IMR-90 (cell line): Measurements from ENCODE around the gene FAM151B. TPM values are rescaled to one million over a fixed set of nuclear protein-coding genes. Genes with fewer than 3 reads are reported as not detected.

Source experiments
- ATAC-seq: fragments of 200-7000 bp; cut with Tn5 transposase; 2 replicates; pipeline ENCODE4 v1.9.1; 2020; ENCODE audit warnings: low read depth, mild to moderate bottlenecking, moderate library complexity
- BruUV-seq: library from RNA; stranded (reverse); fragments of 400-500 nt; replicated peaks from 2 replicates; lab custom pipeline; 2021; lab: Mats Ljungman, UMichigan
- CTCF ChIA-PET: fragments of 300-600 bp; formaldehyde crosslinking; extraction: SDS; loops from one replicate; lab custom pipeline; 2021; ENCODE audit warnings: antibody characterized with exemption; lab: Yijun Ruan, JAX
- POLR2A ChIA-PET: fragments of 300-600 bp; sonication (Branson Sonifier 250); formaldehyde crosslinking; loops from one replicate; lab custom pipeline; 2022; ENCODE audit warnings: antibody characterized with exemption; ENCODE audit not compliant: unreplicated experiment; lab: Charles Lee
- DNase-seq: peaks from one replicate; pipeline ENCODE4 v3.0.0; 2013
- H2AFZ ChIP-seq: replicated peaks from 2 replicates; pipeline ENCODE3; 2013; ENCODE audit warnings: low read length, mild to moderate bottlenecking; ENCODE audit not compliant: poor library complexity
- H2AK5ac ChIP-seq: 2 replicates; pipeline ENCODE4 v1.6.1; 2013; ENCODE audit warnings: low read depth, low read length, inconsistent platforms
- H2AK9ac ChIP-seq: replicated peaks from 2 replicates; pipeline ENCODE3; 2013; ENCODE audit warnings: mild to moderate bottlenecking, low read depth, low read length, moderate library complexity; ENCODE audit not compliant: poor library complexity
- H2BK120ac ChIP-seq: 2 replicates; pipeline ENCODE4 v1.6.1; 2013; ENCODE audit warnings: low read depth, low read length, inconsistent platforms
- H2BK15ac ChIP-seq: 3 replicates; pipeline ENCODE4 v1.6.1; 2013; ENCODE audit warnings: low read depth, low read length, inconsistent platforms
- H2BK20ac ChIP-seq: 2 replicates; pipeline ENCODE4 v1.6.1; 2013; ENCODE audit warnings: low read depth, mild to moderate bottlenecking, inconsistent platforms, low read length, moderate library complexity
- H2BK5ac ChIP-seq: 2 replicates; pipeline ENCODE4 v1.6.1; 2013; ENCODE audit warnings: mild to moderate bottlenecking, low read depth, low read length, inconsistent platforms; ENCODE audit not compliant: poor library complexity, severe bottlenecking
- H3K14ac ChIP-seq: replicated peaks from 2 replicates; pipeline ENCODE4 v1.6.1; 2013; ENCODE audit warnings: low read depth, low read length, inconsistent platforms
- H3K18ac ChIP-seq: 2 replicates; pipeline ENCODE4 v1.6.1; 2013; ENCODE audit warnings: low read depth, low read length, control low read depth
- H3K23ac ChIP-seq: 2 replicates; pipeline ENCODE4 v1.6.1; 2013; ENCODE audit warnings: low read depth, low read length, inconsistent platforms
- H3K27ac ChIP-seq: 2 replicates; pipeline ENCODE4 v1.5.1; 2013; ENCODE audit warnings: mild to moderate bottlenecking, control low read depth, low read length; ENCODE audit not compliant: insufficient read depth
- H3K27me3 ChIP-seq: 2 replicates; pipeline ENCODE4 v1.6.1; 2013; ENCODE audit warnings: low read length; ENCODE audit not compliant: control insufficient read depth, insufficient read depth
- H3K36me3 ChIP-seq: 2 replicates; pipeline ENCODE4 v1.6.1; 2013; ENCODE audit warnings: low read length, mixed read lengths; ENCODE audit not compliant: control insufficient read depth, insufficient read depth
- H3K4ac ChIP-seq: 2 replicates; pipeline ENCODE4 v1.6.1; 2013; ENCODE audit warnings: low read depth, low read length, inconsistent platforms
- H3K4me1 ChIP-seq: 2 replicates; pipeline ENCODE4 v1.6.1; 2013; ENCODE audit warnings: low read length, mixed read lengths; ENCODE audit not compliant: control insufficient read depth, insufficient read depth
- H3K4me2 ChIP-seq: 2 replicates; pipeline ENCODE4 v1.6.1; 2013; ENCODE audit warnings: low read depth, mild to moderate bottlenecking, control low read depth, low read length, moderate library complexity
- H3K4me3 ChIP-seq: 2 replicates; pipeline ENCODE4 v1.5.1; 2013; ENCODE audit warnings: low read depth, mild to moderate bottlenecking, control low read depth, low read length, moderate library complexity; ENCODE audit not compliant: insufficient read depth
- H3K56ac ChIP-seq: 2 replicates; pipeline ENCODE4 v1.6.1; 2013; ENCODE audit warnings: low read length, inconsistent platforms; ENCODE audit not compliant: insufficient read depth; ENCODE audit errors: extremely low read depth
- H3K79me1 ChIP-seq, 2 experiments: 2 replicates each; pipeline ENCODE4 v1.6.1; 2013; ENCODE audit warnings: low read length in 2 of 2, inconsistent platforms in 1 of 2, low read depth in 1 of 2
- H3K9ac ChIP-seq: 2 replicates; pipeline ENCODE4 v1.6.1; 2013; ENCODE audit warnings: low read depth, low read length, control low read depth
- H3K9me1 ChIP-seq: 2 replicates; pipeline ENCODE4 v1.6.1; 2013; ENCODE audit warnings: low read length, inconsistent platforms; ENCODE audit not compliant: insufficient read depth
- H3K9me3 ChIP-seq: 2 replicates; pipeline ENCODE4 v1.6.1; 2013; ENCODE audit warnings: low read length; ENCODE audit not compliant: control insufficient read depth, insufficient read depth
- H4K20me1 ChIP-seq: 2 replicates; pipeline ENCODE4 v1.6.1; 2013; ENCODE audit warnings: low read length, inconsistent platforms; ENCODE audit not compliant: insufficient read depth
- H4K5ac ChIP-seq: 2 replicates; pipeline ENCODE4 v1.6.1; 2013; ENCODE audit warnings: mild to moderate bottlenecking, low read depth, low read length, control low read depth
- H4K8ac ChIP-seq, 2 experiments: 2 replicates each; pipeline ENCODE4 v1.6.1; 2013; ENCODE audit warnings: low read depth in 2 of 2, low read length in 2 of 2, control low read depth in 1 of 2, inconsistent platforms in 1 of 2
- H4K91ac ChIP-seq: 2 replicates; pipeline ENCODE4 v1.6.1; 2013; ENCODE audit warnings: low read depth, low read length, inconsistent platforms; ENCODE audit not compliant: insufficient read depth
- BHLHE40 ChIP-seq: fragments of 150-350 bp; IDR thresholded peaks from 2 replicates; pipeline ENCODE4 v1.6.1; 2016; ENCODE audit warnings: mild to moderate bottlenecking, low read depth, low read length
- ELK1 ChIP-seq: fragments of 150-350 bp; IDR thresholded peaks from 2 replicates; pipeline ENCODE4 v1.6.1; 2016; ENCODE audit warnings: low read depth, mild to moderate bottlenecking, low read length, moderate library complexity, borderline replicate concordance
- FOS ChIP-seq: fragments of 150-350 bp; IDR thresholded peaks from 2 replicates; pipeline ENCODE4 v1.6.1; 2016; ENCODE audit warnings: low read depth, low read length
- MAZ ChIP-seq: IDR thresholded peaks from 2 replicates; pipeline ENCODE4 v1.6.1; 2012; ENCODE audit warnings: low read depth, mild to moderate bottlenecking, low read length, improper control_type of control experiment, moderate library complexity, borderline replicate concordance
- MXI1 ChIP-seq: IDR thresholded peaks from 2 replicates; pipeline ENCODE4 v1.6.1; 2012; ENCODE audit warnings: low read depth, mild to moderate bottlenecking, low read length, moderate library complexity, borderline replicate concordance
- NFE2L2 ChIP-seq: fragments of 150-350 bp; IDR thresholded peaks from 2 replicates; pipeline ENCODE4 v1.6.1; 2016; ENCODE audit warnings: low read depth, mild to moderate bottlenecking, low read length
- POLR2A ChIP-seq: IDR thresholded peaks from 2 replicates; pipeline ENCODE4 v1.6.1; 2012; ENCODE audit warnings: mild to moderate bottlenecking, low read depth, low read length
- RCOR1 ChIP-seq: IDR thresholded peaks from 2 replicates; pipeline ENCODE4 v1.6.1; 2012; ENCODE audit warnings: mild to moderate bottlenecking, low read length, improper control_type of control experiment; ENCODE audit not compliant: insufficient replicate concordance
- RFX5 ChIP-seq: IDR thresholded peaks from 2 replicates; pipeline ENCODE4 v1.8.0; 2012; ENCODE audit warnings: low read depth, mild to moderate bottlenecking, low read length, moderate library complexity
- WGBS, 2 experiments: methylation state at CpG; one replicate each; pipeline versions ENCODE4 v1.1.5 to v1.1.7; 2013; ENCODE audit warnings: missing lambda C conversion rate in 2 of 2; ENCODE audit not compliant: insufficient read length in 1 of 2; ENCODE audit errors: extremely low coverage in 2 of 2; 5-methylcytosine and 5-hydroxymethylcytosine counted together
- dilution Hi-C: fragments of 300-500 bp; cut with HindIII; formaldehyde crosslinking; loops from one replicate; pipeline ENCODE4 v1.14.3; 2018; ENCODE audit warnings: low sequenced_read_pairs; ENCODE audit not compliant: unreplicated experiment
- in situ Hi-C: fragments of 300-500 bp; cut with MboI; formaldehyde crosslinking; loops from 3 replicates; pipeline ENCODE4 v1.14.3; 2019; ENCODE audit warnings: low sequenced_read_pairs, inconsistent platforms, mixed read lengths
- intact Hi-C: fragments of 100-400 bp; cut with micrococcal nuclease; formaldehyde crosslinking; loops from 2 replicates; pipeline ENCODE4 v1.10.0; 2022
- polyA plus RNA-seq, 3 experiments: library from polyadenylated mRNA; depleted of rRNA; stranded (reverse); fragments of >200 nt; gene quantifications; 2 replicates each; pipeline ENCODE4 v1.2.3, GENCODE V29; 2012; ENCODE audit warnings: low replicate concordance in 1 of 3
- total RNA-seq: library from RNA; depleted of rRNA; stranded (reverse); fragments of >200 nt; gene quantifications from 2 replicates; pipeline ENCODE4 v1.2.3, GENCODE V29; 2012

Gene FAM151B
- total and polyA plus RNA-seq, 2 of the 4 experiments (the other 2 are of a cell fraction): 1.0 to 2.9 TPM

GRCh38 chr5:80463269-80463668 lies 24.6 kb upstream of the FAM151B start:
- Histone ChIP-seq H4K91ac (no peak overlapping the region), H3K23ac (no peak overlapping the region), H4K20me1 (no peaks in the 10 kb centered on the region), H3K4me2 (no peak overlapping the region), H3K27me3 (no peaks in the 10 kb centered on the region), H3K9me1 (no peaks in the 10 kb centered on the region), H4K5ac (no peak overlapping the region), H3K36me3 (peaks cover 12% of the 10 kb centered on the region), H3K4me1 (peaks cover 4% of the 10 kb centered on the region), H3K9ac (no peak overlapping the region), H3K27ac (no peak overlapping the region), H2AK5ac (no peak overlapping the region), H2BK5ac (no peak overlapping the region), H3K14ac (no peak overlapping the region), H3K4ac (no peak overlapping the region), H2BK120ac (no peak overlapping the region), H3K4me3 (no peak overlapping the region), H2BK15ac (no peak overlapping the region), H2BK20ac (no peak overlapping the region), H2AK9ac (no peak overlapping the region), H3K79me1 (no peaks in the 10 kb centered on the region; a peak in 1 of 4 replicates), H3K56ac (no peak overlapping the region), H3K18ac (no peak overlapping the region), H3K9me3 (peaks cover 3% of the 10 kb centered on the region; the same call in 1 of the 2 replicates), H2AFZ (no peak overlapping the region), H4K8ac (no peak overlapping the region)
- BruUV-seq: no TSS peak
- intact Hi-C loops (no loop called here), dilution Hi-C loops (no loop called here), in situ Hi-C loops (no loop called here)
- ATAC-seq (no peak), DNase-seq (no peak)
- TF ChIP-seq MAZ: no peak
- no peak for TF ChIP-seq FOS
- no peak for TF ChIP-seq POLR2A
- TF ChIP-seq MXI1: no peak
- TF ChIP-seq ELK1: no peak
- TF ChIP-seq RFX5: no peak
- TF ChIP-seq BHLHE40: no peak
- no peak for TF ChIP-seq NFE2L2
- no peak for TF ChIP-seq RCOR1
- WGBS, 2 experiments: no CpG with 5 or more reads among the region's 4 CpGs
- ChIA-PET CTCF (no interaction called here), POLR2A (no interaction called here)
